GM12891 (cell line): ENCODE measurements around the gene PLEKHG1.

ENCODE experiments used
- DNase-seq: peaks from one replicate; pipeline ENCODE4 v3.0.0; 2011; ENCODE audit warnings: low spot score; ENCODE audit not compliant: insufficient read length
- FAIRE-seq: peaks from 2 replicates; lab custom pipeline; 2011; peaks lifted over from hg19 to GRCh38; lab: Jason Lieb, UNC
- PAX5 ChIP-seq: IDR thresholded peaks from 2 replicates; pipeline ENCODE4 v1.6.1; 2011; ENCODE audit warnings: low read length, moderate library complexity, mild to moderate bottlenecking; ENCODE audit not compliant: insufficient read depth, severe bottlenecking
- POLR2A ChIP-seq: IDR thresholded peaks from 2 replicates; pipeline ENCODE4 v1.6.1; 2011; ENCODE audit warnings: low read depth, low read length, control low read depth
- POLR2AphosphoS5 ChIP-seq: IDR thresholded peaks from 2 replicates; pipeline ENCODE4 v1.6.1; 2011; ENCODE audit warnings: low read depth, low read length, control low read depth
- POU2F2 ChIP-seq: IDR thresholded peaks from 2 replicates; pipeline ENCODE4 v1.6.1; 2011; ENCODE audit warnings: low read depth, mild to moderate bottlenecking, control low read depth, low read length, moderate library complexity
- SPI1 ChIP-seq: IDR thresholded peaks from 2 replicates; pipeline ENCODE4 v1.6.1; 2011; ENCODE audit warnings: low read depth, low read length, control low read depth
- TAF1 ChIP-seq: IDR thresholded peaks from 2 replicates; pipeline ENCODE4 v1.6.1; 2011; ENCODE audit warnings: low read depth, low read length, control low read depth

The PLEKHG1 gene

GRCh38 chr6:150622941-150623874, 23.5 kb downstream of the PLEKHG1 start:
- DNase-seq (no peak), FAIRE-seq (peak; percentile 94)
- TF ChIP-seq SPI1 (peak; percentile 96), TAF1 (no peak)

DNA sequence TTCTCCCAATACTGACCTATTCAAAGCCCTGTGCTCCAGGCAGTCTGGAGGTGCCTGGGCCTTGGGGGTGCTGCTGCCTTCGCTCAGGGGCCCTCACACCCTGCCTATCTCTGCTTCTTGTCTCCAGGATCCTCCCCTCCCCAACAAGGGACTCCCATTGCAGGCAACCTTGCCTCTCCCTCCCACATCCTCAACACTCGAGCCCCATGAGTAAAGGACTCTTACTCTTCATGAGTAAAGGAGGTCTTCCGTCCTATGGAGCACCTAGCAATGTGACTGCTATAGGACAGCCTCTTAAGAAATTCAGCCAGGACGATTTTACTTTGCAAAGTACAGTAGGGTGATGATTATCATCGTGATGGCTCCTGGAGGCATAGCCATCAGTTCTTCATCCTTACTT, 24.5 kb downstream of the PLEKHG1 start:
- TF ChIP-seq PAX5 (no peak), SPI1 (no peak), POU2F2 (no peak), POLR2AphosphoS5 (no peak), TAF1 (no peak), POLR2A (no peak)
- FAIRE-seq (no peak), DNase-seq (no peak)

DNA sequence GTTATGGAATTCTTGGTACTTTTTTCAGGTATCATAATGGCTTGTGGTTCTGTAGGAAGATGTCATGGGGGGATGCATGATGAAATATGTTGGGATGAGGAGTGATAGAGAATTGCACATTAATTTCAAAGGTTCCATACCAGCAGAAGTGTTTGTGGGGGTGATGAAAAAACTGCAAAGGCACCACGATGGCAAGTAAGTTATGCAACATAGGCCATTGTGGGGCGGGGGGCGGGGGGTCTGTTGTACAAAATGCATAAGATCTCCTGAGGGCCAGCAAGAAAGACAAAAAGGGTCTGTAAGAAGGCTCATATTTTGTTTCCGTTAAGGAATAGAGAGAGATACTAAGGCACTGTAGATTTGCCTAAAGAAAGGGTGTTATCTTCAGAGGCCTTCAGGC, 26.2 kb downstream of the PLEKHG1 start:
- DNase-seq (no peak), FAIRE-seq (no peak)
- TF ChIP-seq POLR2A (no peak), SPI1 (no peak), PAX5 (no peak), POLR2AphosphoS5 (no peak), TAF1 (no peak), POU2F2 (no peak)

GRCh38 chr6:150627154-150627553, 27.5 kb downstream of the PLEKHG1 start:
- TF ChIP-seq PAX5 (no peak), POLR2A (no peak), POU2F2 (no peak), SPI1 (no peak), TAF1 (no peak), POLR2AphosphoS5 (no peak)
- no peak for DNase-seq
- FAIRE-seq, result no peak

- TF ChIP-seq POLR2A, result no peak
- no peak for TF ChIP-seq PAX5
- TF ChIP-seq SPI1, result no peak
- no peak for TF ChIP-seq TAF1
- TF ChIP-seq POLR2AphosphoS5, result no peak
- TF ChIP-seq POU2F2, result no peak
- FAIRE-seq, result no peak
- DNase-seq, result no peak
These were observed 27.9 kb downstream of the PLEKHG1 start for GRCh38 chr6:150627585-150628025.

- FAIRE-seq, result no peak
These were observed 29.2 kb downstream of the PLEKHG1 start for GRCh38 chr6:150628908-150629307.

DNA sequence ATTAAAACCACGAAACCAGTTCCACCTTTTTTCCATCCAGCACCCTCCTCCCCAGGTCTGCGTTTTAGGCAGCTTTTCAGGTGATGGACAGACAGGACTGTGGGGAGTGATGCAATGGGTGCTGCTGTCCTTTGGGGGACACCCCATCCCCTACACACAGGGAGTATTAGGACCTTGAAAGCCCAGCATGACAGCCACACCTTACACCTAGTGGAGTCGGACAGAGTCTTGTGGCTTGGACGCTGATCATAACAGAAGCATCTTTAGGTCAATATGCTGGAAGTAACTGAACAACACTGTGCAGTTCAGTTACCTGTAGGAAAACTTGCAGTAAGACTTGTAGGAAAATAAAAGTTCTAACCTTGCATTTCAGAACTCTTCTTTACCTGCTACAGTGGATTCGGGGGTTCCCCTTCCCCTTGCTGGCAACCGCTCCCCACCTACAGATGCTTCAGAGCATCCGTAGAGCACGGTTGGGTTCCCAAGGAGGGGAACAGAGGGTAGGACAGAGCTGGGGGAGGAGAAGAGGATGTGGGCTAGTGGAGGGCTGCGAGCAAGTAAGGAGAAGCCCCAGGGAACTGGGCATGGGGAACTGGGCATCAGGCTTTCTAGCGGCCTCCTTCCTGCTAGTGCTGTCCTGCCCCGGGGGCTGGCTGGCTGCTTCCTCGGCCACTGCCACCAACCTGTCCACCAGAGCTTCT, 31.7 kb downstream of the PLEKHG1 start:
- DNase-seq (no peak), FAIRE-seq (peak; percentile 90)
- TF ChIP-seq POLR2A, result no peak
- TF ChIP-seq PAX5, result no peak
- no peak for TF ChIP-seq POLR2AphosphoS5
- 0 out of 2 replicates have a peak, but pooled peaks have one; percentile 10 for TF ChIP-seq POU2F2
- TF ChIP-seq TAF1, result no peak
- peak; percentile 54 for TF ChIP-seq SPI1

More at GRCh38 chr6:150628908-150629307, 29.2 kb downstream of the PLEKHG1 start:
- TF ChIP-seq PAX5 (no peak), POLR2AphosphoS5 (no peak), POU2F2 (no peak), SPI1 (no peak), TAF1 (no peak), POLR2A (no peak)
- no peak for DNase-seq

- FAIRE-seq (peak; percentile 61), DNase-seq (no peak)
- TF ChIP-seq POLR2A (no peak), POLR2AphosphoS5 (no peak), TAF1 (no peak), PAX5 (no peak), SPI1 (no peak), POU2F2 (no peak)
These were observed 32.4 kb downstream of the PLEKHG1 start for GRCh38 chr6:150631984-150632642.
